GM19463 (cell line): Measurements from ENCODE around the gene ATRX.
"Not testable (repeated sequence)": the region's sequence is repeated elsewhere in the genome, so short reads cannot be mapped to it uniquely, and the experiment has no call there.

ENCODE experiments used
- ATAC-seq: cut with Tn5 transposase; IDR thresholded peaks from one replicate; pipeline ENCODE4 v1.9.1; 2021; ENCODE audit warnings: mild to moderate bottlenecking, moderate library complexity; ENCODE audit not compliant: unreplicated experiment

The ATRX gene

DNA sequence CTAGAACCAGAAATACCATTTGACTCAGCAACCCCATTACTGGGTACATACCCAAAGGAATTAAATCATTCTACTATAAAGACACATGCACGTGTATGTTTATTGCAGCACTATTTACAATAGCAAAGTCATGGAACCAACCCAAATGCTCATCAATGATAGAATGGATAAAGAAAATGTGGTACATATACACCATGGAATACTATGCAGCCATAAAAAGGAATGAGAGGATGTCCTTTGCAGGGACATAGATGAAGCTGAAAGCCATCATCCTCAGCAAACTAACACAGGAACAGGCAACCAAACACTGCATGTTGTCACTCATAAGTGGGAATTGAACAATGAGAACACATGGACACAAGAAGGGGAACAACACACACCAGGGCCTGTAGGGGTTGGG, 285.9 kb downstream of the ATRX start:
- not testable (repeated sequence) for ATAC-seq

DNA sequence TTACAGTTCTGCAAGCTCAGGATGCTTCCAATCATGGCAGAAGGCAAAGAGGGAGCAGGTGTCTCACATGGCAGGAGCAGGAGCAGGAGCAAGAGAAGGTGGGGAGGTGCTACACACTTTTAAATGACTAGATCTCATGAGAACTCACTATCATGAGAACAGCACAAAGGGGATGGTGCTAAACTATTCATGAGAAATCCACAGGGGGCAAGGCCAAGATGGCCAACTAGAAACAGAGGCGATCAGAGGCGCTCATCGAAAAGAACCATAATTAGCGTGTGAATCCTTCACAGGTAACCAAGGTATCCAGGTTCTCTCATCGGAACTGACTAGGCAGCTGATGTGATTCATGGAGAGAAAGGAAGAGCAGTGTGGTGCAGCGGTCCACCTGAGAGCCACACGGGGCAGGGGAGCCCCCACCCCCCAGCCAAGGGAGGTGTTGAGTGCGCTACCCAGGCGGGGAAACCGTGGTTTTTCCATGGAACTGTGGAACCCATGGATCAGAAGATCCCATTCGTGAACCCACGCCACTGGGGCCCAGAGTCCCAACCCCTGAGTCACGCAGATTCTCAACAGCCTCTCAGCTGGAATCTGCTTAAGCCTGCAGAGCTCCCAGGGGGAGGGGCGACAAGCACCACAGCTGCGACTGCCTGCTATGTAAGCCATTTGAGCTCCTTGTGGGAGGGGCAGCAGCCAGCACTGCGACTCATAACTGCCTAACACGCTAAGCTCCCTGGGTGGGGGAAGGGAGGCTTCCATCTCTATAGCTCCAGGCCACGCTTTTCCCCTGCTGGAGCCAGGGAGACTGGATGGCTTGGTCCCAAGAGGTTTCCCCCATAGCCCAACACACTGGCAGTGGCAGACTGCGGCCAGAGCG, 292.1 kb downstream of the ATRX start:
- ATAC-seq: no peak

DNA sequence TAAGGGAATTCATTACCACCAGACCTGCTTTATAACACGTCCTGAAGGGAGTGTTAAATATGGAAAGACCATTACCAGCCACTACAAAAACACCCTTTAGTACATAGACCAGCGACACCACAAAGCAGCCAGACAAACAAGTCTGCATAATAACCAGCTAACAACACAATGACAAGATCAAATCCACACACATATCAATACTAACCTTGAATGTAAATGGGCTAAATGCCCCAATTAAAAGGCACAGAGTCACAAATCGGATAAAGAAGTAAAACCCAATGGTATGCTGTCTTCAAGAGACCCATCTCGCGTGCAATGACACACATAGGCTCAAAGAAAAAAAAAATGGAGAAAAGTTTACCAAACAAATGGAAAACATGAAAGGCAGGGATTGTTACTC, 302.0 kb downstream of the ATRX start:
- no peak for ATAC-seq

- no peak for ATAC-seq
Observed at GRCh38 chrX:77455437-77455836, 330.6 kb downstream of the ATRX start.
